Fibroblast of pulmonary artery (primary cell): Measurements from ENCODE around the gene PTPRM.
A peak's percentile ranks its signal among the peaks of the same experiment; 100 is the strongest.

ENCODE experiments used
- DNase-seq: peaks from one replicate; pipeline ENCODE4 v3.0.0-alpha.2; 2010; ENCODE audit warnings: low read depth
- H3K4me3 ChIP-seq: replicated peaks from 2 replicates; pipeline ENCODE4 v1.5.1; 2011; ENCODE audit warnings: low read depth, mild to moderate bottlenecking, control low read depth, low read length, moderate library complexity
- TF ChIP-seq, protein P1 (sequence below): IDR thresholded peaks from 2 replicates; pipeline ENCODE4 v1.5.1; 2011; ENCODE audit warnings: mild to moderate bottlenecking, control low read depth, low read length, inconsistent platforms; ENCODE audit errors: missing control alignments

PTPRM gene

DNA sequence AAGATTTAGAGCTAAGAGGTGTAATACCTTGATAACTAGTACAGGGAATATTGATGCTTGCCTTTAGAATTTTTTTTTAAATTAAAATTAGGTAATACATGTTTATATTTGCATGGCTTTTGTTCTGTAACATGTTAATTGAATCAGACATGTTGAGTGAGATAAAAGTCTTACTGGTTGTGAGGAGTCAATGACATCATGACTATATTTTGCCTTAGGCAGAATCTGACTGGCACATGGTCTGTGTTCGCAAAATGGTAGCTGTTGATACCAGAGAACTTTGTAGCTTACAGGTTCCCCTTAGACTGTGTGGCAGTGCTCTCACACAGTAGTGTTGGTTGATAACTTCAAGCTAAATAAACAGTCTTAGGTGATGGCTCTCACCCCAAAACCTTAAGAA is 199.7 kb downstream of the PTPRM start:
- H3K4me3 ChIP-seq, result no peak overlapping the region
- no peak for DNase-seq
- TF ChIP-seq, protein P1, sequence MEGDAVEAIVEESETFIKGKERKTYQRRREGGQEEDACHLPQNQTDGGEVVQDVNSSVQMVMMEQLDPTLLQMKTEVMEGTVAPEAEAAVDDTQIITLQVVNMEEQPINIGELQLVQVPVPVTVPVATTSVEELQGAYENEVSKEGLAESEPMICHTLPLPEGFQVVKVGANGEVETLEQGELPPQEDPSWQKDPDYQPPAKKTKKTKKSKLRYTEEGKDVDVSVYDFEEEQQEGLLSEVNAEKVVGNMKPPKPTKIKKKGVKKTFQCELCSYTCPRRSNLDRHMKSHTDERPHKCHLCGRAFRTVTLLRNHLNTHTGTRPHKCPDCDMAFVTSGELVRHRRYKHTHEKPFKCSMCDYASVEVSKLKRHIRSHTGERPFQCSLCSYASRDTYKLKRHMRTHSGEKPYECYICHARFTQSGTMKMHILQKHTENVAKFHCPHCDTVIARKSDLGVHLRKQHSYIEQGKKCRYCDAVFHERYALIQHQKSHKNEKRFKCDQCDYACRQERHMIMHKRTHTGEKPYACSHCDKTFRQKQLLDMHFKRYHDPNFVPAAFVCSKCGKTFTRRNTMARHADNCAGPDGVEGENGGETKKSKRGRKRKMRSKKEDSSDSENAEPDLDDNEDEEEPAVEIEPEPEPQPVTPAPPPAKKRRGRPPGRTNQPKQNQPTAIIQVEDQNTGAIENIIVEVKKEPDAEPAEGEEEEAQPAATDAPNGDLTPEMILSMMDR, result no peak

DNA sequence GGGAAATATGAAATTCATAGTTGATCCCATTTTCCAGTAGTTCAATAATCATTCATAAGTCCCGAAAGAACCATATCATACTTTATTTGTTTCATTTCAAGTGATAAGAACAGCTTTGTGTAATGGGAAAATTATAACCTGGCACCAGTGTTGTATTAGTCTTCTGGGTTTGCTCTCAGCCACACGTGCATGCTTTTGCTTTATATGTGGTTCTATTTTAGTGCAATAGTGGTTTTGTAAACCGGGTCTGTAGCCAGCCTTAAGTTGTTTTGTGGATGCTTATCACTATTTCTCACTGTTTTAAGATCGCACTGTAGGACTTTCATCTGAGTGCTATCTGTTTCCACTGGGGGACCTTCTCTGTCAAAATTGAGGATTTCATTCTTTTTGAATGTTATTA is 203.8 kb downstream of the PTPRM start:
- no peak for DNase-seq
- no peak overlapping the region for H3K4me3 ChIP-seq
- TF ChIP-seq, protein P1, result no peak

DNA sequence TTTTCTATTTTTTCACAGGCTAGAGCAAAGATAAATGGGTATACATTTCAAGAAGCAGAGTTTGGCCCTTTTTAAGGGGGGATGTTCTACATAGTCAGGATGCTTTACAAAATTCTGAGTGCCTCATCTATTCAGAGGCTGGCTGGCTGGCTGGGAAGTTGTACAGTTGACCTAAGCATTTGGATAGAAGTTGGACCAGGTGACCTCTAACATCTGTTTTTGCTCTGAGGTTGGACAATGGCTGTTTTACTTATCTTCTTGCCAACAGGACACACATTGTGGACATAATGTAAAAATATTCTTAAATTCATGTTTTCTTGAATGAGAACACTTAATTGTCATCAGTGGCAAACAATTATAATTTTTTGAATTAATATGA is 205.4 kb downstream of the PTPRM start:
- no peak for DNase-seq
- TF ChIP-seq, protein P1, result no peak
- no peak overlapping the region for H3K4me3 ChIP-seq

DNA sequence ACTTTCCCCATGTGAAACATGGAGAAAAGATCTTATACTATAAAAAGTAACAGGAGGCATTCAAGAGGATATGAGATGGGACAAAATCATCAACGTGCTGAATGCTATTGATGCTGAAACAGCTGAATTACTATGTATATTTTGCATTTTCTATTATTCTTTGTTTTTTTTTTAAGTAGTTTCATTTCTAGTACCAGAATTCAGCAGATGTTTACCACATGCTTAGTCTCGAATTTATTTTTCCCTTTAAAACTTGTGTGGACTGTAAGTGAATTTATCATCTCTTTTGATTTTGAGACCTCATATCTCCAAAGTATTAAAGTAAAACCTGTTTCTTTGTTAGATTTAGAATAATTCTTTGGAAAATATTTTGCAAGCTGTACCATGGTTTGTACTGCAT is 205.8 kb downstream of the PTPRM start:
- TF ChIP-seq, protein P1, result no peak
- no peak for DNase-seq
- no peak overlapping the region for H3K4me3 ChIP-seq

DNA sequence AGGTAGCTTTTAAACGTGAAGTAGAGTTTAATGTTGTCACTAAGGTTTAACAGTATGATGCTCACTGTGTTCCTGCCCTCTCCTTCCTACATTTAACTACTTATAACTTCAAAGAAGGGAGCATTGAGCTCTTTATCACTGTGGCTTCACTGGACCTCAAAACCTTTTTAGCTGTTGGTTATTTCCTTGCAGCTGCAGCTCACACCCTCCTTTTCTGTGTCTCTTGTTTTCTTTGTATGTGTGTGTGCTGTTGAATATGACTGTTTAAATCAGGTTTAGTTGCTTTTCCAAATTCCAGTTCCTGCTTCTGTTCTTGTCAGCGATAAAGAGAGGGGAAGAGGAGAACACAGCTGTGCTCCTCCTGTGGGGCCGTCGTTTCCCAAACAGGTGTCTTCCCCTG is 208.0 kb downstream of the PTPRM start:
- no peak overlapping the region for H3K4me3 ChIP-seq
- no peak for DNase-seq
- TF ChIP-seq, protein P1, result no peak

DNA sequence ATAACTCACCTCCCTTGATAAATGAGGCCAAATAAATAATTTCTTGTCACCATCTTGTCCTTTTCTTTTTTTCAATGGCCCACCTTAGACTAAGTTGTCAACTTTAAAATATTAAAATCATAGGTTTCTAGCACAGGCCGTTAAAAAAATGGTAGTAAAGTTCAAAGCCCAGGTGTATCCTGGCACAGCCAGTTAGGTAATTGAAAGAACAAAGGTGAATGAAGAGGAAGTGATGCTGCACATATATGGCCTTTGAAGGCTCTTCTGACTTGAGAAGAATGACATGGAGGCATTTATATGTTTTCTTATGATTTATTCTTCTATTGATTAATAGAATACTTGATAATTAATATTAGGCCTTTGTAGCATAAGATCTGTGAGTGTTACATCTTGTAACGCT is 208.7 kb downstream of the PTPRM start:
- no peak overlapping the region for H3K4me3 ChIP-seq
- DNase-seq, result no peak
- TF ChIP-seq, protein P1, result no peak

DNA sequence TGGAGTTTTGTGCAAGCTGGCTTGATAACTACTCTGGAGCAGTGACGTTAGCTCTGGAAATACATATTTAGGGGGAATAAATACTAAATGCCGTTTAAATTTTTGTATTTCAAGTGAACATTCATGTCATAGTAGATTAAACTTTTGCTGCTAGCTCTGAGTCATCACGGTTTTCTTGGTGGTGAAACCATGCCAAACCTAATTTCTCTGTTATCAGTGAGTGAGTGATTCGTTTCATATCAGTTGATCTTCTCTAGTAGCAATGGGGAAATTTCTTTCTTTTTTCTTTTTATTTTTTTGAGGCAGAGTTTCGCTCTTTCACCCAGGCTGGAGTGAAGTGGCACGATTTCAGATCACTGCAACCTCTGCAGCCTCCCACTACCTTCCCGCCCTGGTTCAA is 211.1 kb downstream of the PTPRM start:
- no peak overlapping the region for H3K4me3 ChIP-seq
- DNase-seq, result peak; percentile 44
- TF ChIP-seq, protein P1, result no peak
